Measurements from ENCODE around the gene NOTO. TPM values are rescaled to one million over a fixed set of nuclear protein-coding genes. Genes with fewer than 3 reads are reported as not detected.

The NOTO gene
- total RNA-seq, 4 donors from 2014 or later: not detected

DNA sequence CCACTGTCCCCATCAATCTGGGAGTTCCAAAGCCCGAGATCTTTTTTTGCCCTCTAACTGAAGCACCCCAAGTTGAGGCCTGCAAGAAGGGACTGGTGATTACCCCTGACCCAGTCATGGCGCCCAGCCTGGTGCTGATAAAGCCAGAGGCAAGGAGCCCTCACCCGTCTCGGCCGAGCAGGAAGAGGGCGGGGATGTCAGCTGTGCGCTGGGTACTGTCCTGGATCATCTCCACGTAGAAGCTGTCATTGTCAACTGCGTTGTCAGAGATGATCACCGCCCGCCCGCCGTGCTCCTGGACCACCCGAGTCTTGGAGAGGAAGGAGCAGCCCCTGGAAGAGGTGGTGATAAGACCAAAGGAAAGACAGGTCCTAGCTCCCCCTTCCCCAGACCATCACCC, 26.3 kb downstream of the NOTO start:
- no peak overlapping the region for H3K27ac ChIP-seq
- no peaks in the 10 kb centered on the region for H3K27me3 ChIP-seq
- WGBS, 2 donors: 80 to 88% methylated on average over 3 to 14 of the region's 14 CpGs
- peaks cover 4 to 10% (median 6%) of the 10 kb centered on the region in 3 donors for H3K4me1 ChIP-seq
- intact Hi-C loops (cut with DNase I): no loop called here
- TF ChIP-seq, protein P1, sequence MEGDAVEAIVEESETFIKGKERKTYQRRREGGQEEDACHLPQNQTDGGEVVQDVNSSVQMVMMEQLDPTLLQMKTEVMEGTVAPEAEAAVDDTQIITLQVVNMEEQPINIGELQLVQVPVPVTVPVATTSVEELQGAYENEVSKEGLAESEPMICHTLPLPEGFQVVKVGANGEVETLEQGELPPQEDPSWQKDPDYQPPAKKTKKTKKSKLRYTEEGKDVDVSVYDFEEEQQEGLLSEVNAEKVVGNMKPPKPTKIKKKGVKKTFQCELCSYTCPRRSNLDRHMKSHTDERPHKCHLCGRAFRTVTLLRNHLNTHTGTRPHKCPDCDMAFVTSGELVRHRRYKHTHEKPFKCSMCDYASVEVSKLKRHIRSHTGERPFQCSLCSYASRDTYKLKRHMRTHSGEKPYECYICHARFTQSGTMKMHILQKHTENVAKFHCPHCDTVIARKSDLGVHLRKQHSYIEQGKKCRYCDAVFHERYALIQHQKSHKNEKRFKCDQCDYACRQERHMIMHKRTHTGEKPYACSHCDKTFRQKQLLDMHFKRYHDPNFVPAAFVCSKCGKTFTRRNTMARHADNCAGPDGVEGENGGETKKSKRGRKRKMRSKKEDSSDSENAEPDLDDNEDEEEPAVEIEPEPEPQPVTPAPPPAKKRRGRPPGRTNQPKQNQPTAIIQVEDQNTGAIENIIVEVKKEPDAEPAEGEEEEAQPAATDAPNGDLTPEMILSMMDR (IDR thresholded peaks at IDR 0.05): no peak
- TF ChIP-seq POLR2A (IDR thresholded peaks at IDR 0.05): no peak
- no peak for DNase-seq
- H3K36me3 ChIP-seq: peaks cover under 1 to 67% (median 12%) of the 10 kb centered on the region in 3 donors
- no peak overlapping the region for H3K4me3 ChIP-seq
- H3K9me3 ChIP-seq: no peaks in the 10 kb centered on the region

DNA sequence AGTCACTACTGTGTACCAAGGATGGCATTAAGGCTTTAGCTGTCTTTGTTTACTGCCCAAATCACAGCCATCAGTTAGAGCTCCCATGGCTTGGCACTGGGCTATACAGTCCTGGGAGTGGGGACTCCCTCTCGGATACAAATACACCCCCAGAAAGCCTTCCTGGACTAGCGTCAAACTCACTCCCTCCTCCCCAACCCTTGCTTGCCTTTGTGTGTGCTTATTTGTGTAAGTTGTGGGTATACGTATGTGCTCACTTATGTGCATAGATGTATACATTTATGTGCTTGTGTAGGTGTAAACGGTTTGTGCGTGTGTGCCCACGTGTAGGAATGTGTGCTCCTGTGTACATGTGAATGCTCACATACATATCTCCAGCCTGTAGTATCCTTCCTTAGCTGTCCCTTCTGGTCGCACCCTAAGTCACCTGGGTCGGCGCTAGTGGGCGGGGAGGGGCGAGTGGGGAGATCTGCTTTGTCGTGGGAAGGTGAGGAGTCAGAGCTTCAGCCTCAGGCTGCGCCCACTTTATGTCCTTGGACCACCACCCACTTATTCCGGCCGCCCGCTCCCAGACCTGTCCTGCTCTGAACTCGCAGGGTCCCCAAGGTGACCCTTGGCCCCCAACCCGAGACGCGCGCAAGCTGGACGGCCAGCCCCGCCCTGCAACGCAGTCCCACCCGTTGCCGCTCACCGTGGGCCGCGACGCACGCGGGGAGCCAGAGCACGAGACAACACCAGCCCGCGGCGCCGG, 30.2 kb downstream of the NOTO start:
- TF ChIP-seq, protein P1 (IDR thresholded peaks at IDR 0.05): peak in 1 of 6 experiments; percentile 5
- TF ChIP-seq POLR2A (IDR thresholded peaks at IDR 0.05): no peak
- no peak for DNase-seq
- peaks cover 0 to 32% (median under 1%) of the 10 kb centered on the region in 3 donors for H3K36me3 ChIP-seq
- H3K9me3 ChIP-seq: no peaks in the 10 kb centered on the region
- intact Hi-C loops (cut with DNase I): no loop called here
- peak overlapping the region; percentile 76 to 91 (median 84) for H3K4me3 ChIP-seq
- no peaks in the 10 kb centered on the region for H3K27me3 ChIP-seq
- H3K27ac ChIP-seq: peak overlapping the region; percentile 75 to 95 (median 93)
- H3K4me1 ChIP-seq: peaks cover 12 to 41% (median 19%) of the 10 kb centered on the region in 3 donors
- WGBS, 2 donors: 2 to 10% methylated on average over 5 to 22 of the region's 37 CpGs

DNA sequence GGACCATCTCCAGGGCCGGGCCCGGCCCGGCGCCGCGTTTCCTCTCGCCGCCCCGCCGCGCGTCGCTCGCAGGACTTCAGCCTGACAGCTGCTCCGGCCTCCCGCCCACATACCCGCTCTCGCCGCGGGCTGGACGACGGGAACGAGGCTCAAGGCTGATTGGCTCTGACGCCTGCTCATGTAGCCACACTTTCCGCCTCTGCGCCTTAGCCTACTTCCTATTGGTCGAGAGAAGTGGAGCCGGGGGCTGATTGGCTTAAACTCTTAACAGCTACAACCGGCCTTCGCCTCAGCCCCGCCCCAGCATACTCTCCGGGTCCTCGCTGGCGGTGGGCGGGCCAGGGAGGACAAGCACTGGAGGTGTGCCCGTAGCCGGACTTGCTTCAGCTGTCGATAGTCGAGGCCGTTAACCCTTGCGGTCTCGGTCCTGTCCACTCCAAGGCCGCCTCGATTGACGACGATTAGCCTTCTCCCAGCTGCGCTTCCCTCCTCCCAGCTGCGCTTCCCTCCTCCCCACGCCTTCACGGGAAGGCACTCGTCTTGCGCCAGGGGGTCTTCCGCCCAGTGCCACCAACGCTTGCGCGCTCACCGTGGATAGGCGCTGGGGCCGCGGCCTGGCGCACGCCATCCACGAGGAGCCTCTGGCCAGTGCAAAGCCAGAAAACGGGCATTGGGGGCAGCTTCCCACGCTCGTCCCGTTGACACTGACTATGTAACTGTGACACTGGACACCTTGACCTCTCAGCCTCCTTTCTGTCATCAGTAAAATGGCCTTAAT, 31.0 kb downstream of the NOTO start, which contains the start of gene PRADC1:
Gene PRADC1 (minus strand): TSS at position 86 of the 778 bp plus-strand sequence. CDS start 79 bp downstream, at position 7.
- Histone ChIP-seq H3K36me3 (peaks cover 0 to 29% (median 0%) of the 10 kb centered on the region in 3 donors), H3K9me3 (no peaks in the 10 kb centered on the region), H3K4me1 (peaks cover 12 to 49% (median 19%) of the 10 kb centered on the region in 3 donors), H3K4me3 (peak within 1 kb of the TSS; percentile 76 to 91 (median 84)), H3K27ac (peak within 1 kb of the TSS; percentile 89 to 95 (median 93)), H3K27me3 (no peaks in the 10 kb centered on the region)
- WGBS, 2 donors: 0% methylated on average over 14 of the region's 67 CpGs
- intact Hi-C loops (cut with DNase I): no loop called here
- TF ChIP-seq, protein P1 (IDR thresholded peaks at IDR 0.05): no peak
- peak in 2 of 4 donors; percentile 28 to 58 for TF ChIP-seq POLR2A (IDR thresholded peaks at IDR 0.05)
- peak; percentile 96 for DNase-seq

DNA sequence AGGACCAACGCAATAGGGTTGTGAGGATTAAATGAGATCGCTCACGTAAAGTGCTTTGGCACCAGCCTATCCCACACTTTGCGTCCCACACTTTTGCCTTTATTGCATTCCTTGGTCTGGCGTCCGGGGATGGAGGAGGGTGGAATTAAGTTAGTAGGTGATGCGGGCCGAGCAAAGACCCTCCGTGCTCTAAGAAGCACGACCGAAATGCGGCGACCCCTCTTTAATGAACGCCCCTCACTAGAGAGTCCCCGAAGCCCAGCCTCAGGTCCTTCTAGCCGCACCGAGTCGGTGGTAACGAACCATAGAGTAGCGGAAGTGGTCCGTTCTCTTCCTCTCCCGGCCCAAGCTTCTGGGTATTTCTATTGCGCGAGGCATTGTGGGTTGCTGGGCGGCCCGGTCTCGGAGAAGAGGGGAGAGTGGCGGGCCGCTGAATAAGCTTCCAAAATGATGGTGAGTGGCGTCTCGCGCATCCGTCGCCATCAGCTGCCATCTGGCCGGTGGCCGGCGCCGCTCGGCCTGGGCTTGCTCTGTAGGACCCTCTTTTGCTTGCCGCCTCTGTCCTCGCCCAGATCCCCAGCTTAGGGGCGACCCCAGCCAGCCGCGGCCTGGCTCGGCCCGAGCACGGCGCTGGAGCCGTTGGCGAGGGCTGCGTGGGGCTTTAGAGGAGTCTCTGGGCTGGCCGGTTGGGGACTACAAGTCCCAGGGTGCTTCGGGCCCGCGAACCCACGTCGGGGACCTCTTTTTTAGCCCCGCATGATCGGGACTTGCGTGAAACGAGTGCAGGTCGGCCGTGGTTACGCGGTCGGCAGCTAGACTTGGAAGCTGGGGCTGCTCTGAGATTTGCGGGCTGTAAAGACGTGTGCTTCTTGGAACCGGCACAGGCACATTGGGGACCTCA, 31.8 kb downstream of the NOTO start, which contains the start of gene CCT7:
Gene CCT7 (plus strand): TSS at position 377 of the 901 bp plus-strand sequence. CDS start 71 bp downstream, at position 448.
- WGBS, 2 donors: 0 to 3% methylated on average over 14 to 19 of the region's 69 CpGs
- Histone ChIP-seq H3K27ac (peak within 1 kb of the TSS; percentile 89 to 95 (median 93)), H3K4me1 (peaks cover 12 to 57% (median 19%) of the 10 kb centered on the region in 3 donors), H3K4me3 (peak within 1 kb of the TSS; percentile 76 to 91 (median 84)), H3K27me3 (no peaks in the 10 kb centered on the region), H3K9me3 (no peaks in the 10 kb centered on the region), H3K36me3 (peaks cover 0 to 29% (median 0%) of the 10 kb centered on the region in 3 donors)
- intact Hi-C loops (cut with DNase I): no loop called here
- peak in 2 of 4 donors; percentile 67 to 77 for TF ChIP-seq POLR2A (IDR thresholded peaks at IDR 0.05)
- TF ChIP-seq, protein P1 (IDR thresholded peaks at IDR 0.05): no peak
- DNase-seq: peak; percentile 50

Data from esophagus squamous epithelium (tissue), 5 donors.